B cell (primary cell): ENCODE results near the gene ARPP21. TPM values are rescaled to one million over a fixed set of nuclear protein-coding genes. Genes with fewer than 3 reads are reported as not detected.

Experiments
- ATAC-seq: fragments of 200-7000 bp; cut with Tn5 transposase; one replicate; pipeline ENCODE4 v1.10.0; 2021; ENCODE audit warnings: low read depth, mild to moderate bottlenecking, moderate number of reproducible peaks, moderate library complexity
- CTCF ChIA-PET: fragments of 350-600 bp; sonication (Branson Sonifier 250); formaldehyde crosslinking; loops from one replicate; lab custom pipeline; 2021; ENCODE audit warnings: antibody characterized with exemption, inconsistent platforms; lab: Charles Lee
- POLR2A ChIA-PET: fragments of 350-600 bp; sonication (Branson Sonifier 250); formaldehyde crosslinking; loops from one replicate; lab custom pipeline; 2021; ENCODE audit warnings: antibody characterized with exemption; lab: Charles Lee
- DNase-seq: peaks from one replicate; pipeline ENCODE4 v3.0.0; 2013
- H2AFZ ChIP-seq: 2 replicates; pipeline ENCODE4 v1.6.1; 2012; ENCODE audit warnings: mild to moderate bottlenecking, low read depth, low read length; ENCODE audit not compliant: insufficient read depth, poor library complexity, severe bottlenecking
- H3K27ac ChIP-seq, 2 donors: 1 replicate in 1 of 2; 2 replicates in 1 of 2; pipeline ENCODE4 v1.5.1; 2012 to 2013; ENCODE audit warnings: low read length in 2 of 2, mild to moderate bottlenecking in 2 of 2, moderate library complexity in 1 of 2
- H3K27me3 ChIP-seq, 4 experiments: fragments of 200-600 bp in 1 of 4; sonication (generic) in 1 of 4; replicated peaks in 1 of 4; 1 replicate in 2 of 4; 2 replicates in 2 of 4; pipeline versions ENCODE4 v1.6.1 to v1.7.0; 2013 to 2016; ENCODE audit warnings: low read length in 3 of 4, mild to moderate bottlenecking in 2 of 4, mixed read lengths in 1 of 4, moderate library complexity in 1 of 4; ENCODE audit not compliant: insufficient read depth in 4 of 4, control insufficient read depth in 3 of 4; ENCODE audit errors: control extremely low read depth in 1 of 4
- H3K36me3 ChIP-seq, 2 experiments: replicated peaks in 1 of 2; 1 replicate in 1 of 2; 2 replicates in 1 of 2; pipeline versions ENCODE4 v1.6.1 to v1.7.1; 2013; ENCODE audit warnings: low read length in 1 of 2; ENCODE audit not compliant: insufficient read depth in 2 of 2, control insufficient read depth in 1 of 2; ENCODE audit errors: control extremely low read depth in 1 of 2, extremely low read depth in 1 of 2
- H3K4me1 ChIP-seq, 2 donors: fragments of 200-600 bp in 1 of 2; sonication (generic) in 1 of 2; 1 replicate in 1 of 2; 2 replicates in 1 of 2; pipeline versions ENCODE4 v1.5.1 to v1.6.1; 2013 to 2017; ENCODE audit warnings: low read length in 2 of 2; ENCODE audit not compliant: control insufficient read depth in 2 of 2, insufficient read depth in 2 of 2
- H3K4me2 ChIP-seq: replicated peaks from 2 replicates; pipeline ENCODE3; 2012; ENCODE audit warnings: mild to moderate bottlenecking, low read depth, low read length; ENCODE audit not compliant: poor library complexity, severe bottlenecking
- H3K4me3 ChIP-seq, 5 experiments: fragments of 200-600 bp in 1 of 5; sonication (generic) in 1 of 5; 1 replicate in 3 of 5; 2 replicates in 2 of 5; pipeline versions ENCODE4 v1.5.1 to v1.7.0; 2011 to 2016; ENCODE audit warnings: low read length in 4 of 5, mild to moderate bottlenecking in 4 of 5, low read depth in 2 of 5, control low read depth in 1 of 5, moderate library complexity in 1 of 5; ENCODE audit not compliant: insufficient read depth in 1 of 5; ENCODE audit errors: control extremely low read depth in 1 of 5, extremely low read depth in 1 of 5
- H3K79me2 ChIP-seq: fragments of 200-600 bp; sonication (generic); one replicate; pipeline ENCODE4 v1.6.0; 2016; ENCODE audit warnings: low read length; ENCODE audit not compliant: control insufficient read depth, insufficient read depth
- H3K9ac ChIP-seq: fragments of 200-600 bp; sonication (generic); 2 replicates; pipeline ENCODE4 v1.6.1; 2017; ENCODE audit warnings: mild to moderate bottlenecking, low read length, moderate library complexity
- H3K9me3 ChIP-seq, 3 donors: one replicate each; pipeline versions ENCODE4 v1.6.1 to v1.7.1; 2013; ENCODE audit warnings: low read length in 2 of 3; ENCODE audit not compliant: control insufficient read depth in 2 of 3, insufficient read depth in 1 of 3; ENCODE audit errors: control extremely low read depth in 1 of 3
- H4K20me1 ChIP-seq: 2 replicates; pipeline ENCODE4 v1.6.0; 2012; ENCODE audit warnings: mild to moderate bottlenecking, low read length; ENCODE audit not compliant: insufficient read depth, control insufficient read depth, poor library complexity, severe bottlenecking
- H3K27ac Mint-ChIP-seq: one replicate; pipeline ENCODE4 v1.8.0; 2021; ENCODE audit warnings: mixed read lengths
- H3K27me3 Mint-ChIP-seq: one replicate; pipeline ENCODE4 v1.8.0; 2021; ENCODE audit warnings: mixed read lengths
- H3K4me1 Mint-ChIP-seq: one replicate; pipeline ENCODE4 v1.8.0; 2021; ENCODE audit warnings: mixed read lengths
- H3K4me3 Mint-ChIP-seq: one replicate; pipeline ENCODE4 v1.8.0; 2021; ENCODE audit warnings: mixed read lengths
- H3K9me3 Mint-ChIP-seq: one replicate; pipeline ENCODE4 v1.8.0; 2022; ENCODE audit warnings: mixed read lengths; ENCODE audit not compliant: insufficient read depth
- EZH2 ChIP-seq: IDR thresholded peaks from 2 replicates; pipeline ENCODE4 v1.6.1; 2012; ENCODE audit warnings: borderline replicate concordance, low read depth, mild to moderate bottlenecking, moderate library complexity, low read length; ENCODE audit not compliant: insufficient read depth, poor library complexity, severe bottlenecking
- WGBS: methylation state at CpG from one replicate; pipeline ENCODE4 v1.1.5; 2013; ENCODE audit warnings: missing lambda C conversion rate; ENCODE audit not compliant: insufficient coverage; 5-methylcytosine and 5-hydroxymethylcytosine counted together
- intact Hi-C: fragments of 100-400 bp; cut with micrococcal nuclease; formaldehyde crosslinking; loops from one replicate; pipeline ENCODE4 v1.10.0; 2022
- polyA plus RNA-seq: library from polyadenylated mRNA; depleted of rRNA; stranded (reverse); fragments of >200 nt; gene quantifications from 2 replicates; pipeline ENCODE4 v1.2.3, GENCODE V29; 2012
- total RNA-seq, 2 donors: library from RNA; stranded (reverse); fragments of 120-200 nt in 1 of 2; gene quantifications; 1 replicate in 1 of 2; 2 replicates in 1 of 2; pipeline versions ENCODE4 v1.2.3 to v1.2.4, GENCODE V29; 2013 to 2022
- TF ChIP-seq, protein P1 (sequence below): fragments of 200-600 bp; IDR thresholded peaks from one replicate; pipeline ENCODE4 v1.8.0; 2022; ENCODE audit warnings: antibody characterized with exemption, mild to moderate bottlenecking

The ARPP21 gene
- total and polyA plus RNA-seq, 2 donors (not counting 1 experiment from before 2014, with no cell fraction given): 0.10 TPM; not detected in 1

DNA sequence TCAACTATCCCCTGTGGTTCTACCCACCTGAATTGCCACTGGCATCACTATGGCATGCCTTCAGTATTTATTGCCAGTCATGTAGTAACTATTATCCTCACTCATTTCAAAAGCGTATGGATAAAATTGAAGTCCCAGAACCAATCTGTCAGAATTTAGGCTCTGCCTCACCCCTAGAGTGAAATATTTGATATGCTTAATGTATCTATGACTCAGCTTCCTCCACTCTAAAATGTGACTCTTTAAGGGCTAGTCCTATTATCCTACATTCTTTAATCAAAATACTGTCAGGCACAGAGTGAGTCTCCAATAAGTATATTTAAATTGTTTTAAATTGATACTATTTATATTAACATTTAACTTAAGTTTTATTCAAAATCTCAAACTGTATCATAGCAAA lies 27.6 kb downstream of the ARPP21 start:
- H3K27me3 ChIP-seq: no peaks in the 10 kb centered on the region
- H2AFZ ChIP-seq: no peak overlapping the region
- H3K36me3 ChIP-seq: no peaks in the 10 kb centered on the region
- DNase-seq: no peak
- no peaks in the 10 kb centered on the region for H4K20me1 ChIP-seq
- Mint-ChIP-seq H3K27me3 (peaks cover 3% of the 10 kb centered on the region), H3K9me3 (no peaks in the 10 kb centered on the region), H3K4me1 (peaks cover 7% of the 10 kb centered on the region), H3K4me3 (no peak overlapping the region), H3K27ac (no peak overlapping the region)
- H3K4me1 ChIP-seq: peaks cover 3 to 4% of the 10 kb centered on the region in 2 donors
- no peak overlapping the region for H3K27ac ChIP-seq
- intact Hi-C loops: no loop called here
- POLR2A ChIA-PET: no interaction called here
- CTCF ChIA-PET: no interaction called here
- TF ChIP-seq, protein P1, sequence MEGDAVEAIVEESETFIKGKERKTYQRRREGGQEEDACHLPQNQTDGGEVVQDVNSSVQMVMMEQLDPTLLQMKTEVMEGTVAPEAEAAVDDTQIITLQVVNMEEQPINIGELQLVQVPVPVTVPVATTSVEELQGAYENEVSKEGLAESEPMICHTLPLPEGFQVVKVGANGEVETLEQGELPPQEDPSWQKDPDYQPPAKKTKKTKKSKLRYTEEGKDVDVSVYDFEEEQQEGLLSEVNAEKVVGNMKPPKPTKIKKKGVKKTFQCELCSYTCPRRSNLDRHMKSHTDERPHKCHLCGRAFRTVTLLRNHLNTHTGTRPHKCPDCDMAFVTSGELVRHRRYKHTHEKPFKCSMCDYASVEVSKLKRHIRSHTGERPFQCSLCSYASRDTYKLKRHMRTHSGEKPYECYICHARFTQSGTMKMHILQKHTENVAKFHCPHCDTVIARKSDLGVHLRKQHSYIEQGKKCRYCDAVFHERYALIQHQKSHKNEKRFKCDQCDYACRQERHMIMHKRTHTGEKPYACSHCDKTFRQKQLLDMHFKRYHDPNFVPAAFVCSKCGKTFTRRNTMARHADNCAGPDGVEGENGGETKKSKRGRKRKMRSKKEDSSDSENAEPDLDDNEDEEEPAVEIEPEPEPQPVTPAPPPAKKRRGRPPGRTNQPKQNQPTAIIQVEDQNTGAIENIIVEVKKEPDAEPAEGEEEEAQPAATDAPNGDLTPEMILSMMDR: no peak
- TF ChIP-seq EZH2: no peak
- ATAC-seq: no peak
- H3K9ac ChIP-seq: no peak overlapping the region
- H3K4me2 ChIP-seq: no peak overlapping the region
- H3K9me3 ChIP-seq: no peaks in the 10 kb centered on the region
- no CpG with 5 or more reads among the region's 1 CpG for WGBS
- no peaks in the 10 kb centered on the region for H3K79me2 ChIP-seq
- H3K4me3 ChIP-seq: no peak overlapping the region

DNA sequence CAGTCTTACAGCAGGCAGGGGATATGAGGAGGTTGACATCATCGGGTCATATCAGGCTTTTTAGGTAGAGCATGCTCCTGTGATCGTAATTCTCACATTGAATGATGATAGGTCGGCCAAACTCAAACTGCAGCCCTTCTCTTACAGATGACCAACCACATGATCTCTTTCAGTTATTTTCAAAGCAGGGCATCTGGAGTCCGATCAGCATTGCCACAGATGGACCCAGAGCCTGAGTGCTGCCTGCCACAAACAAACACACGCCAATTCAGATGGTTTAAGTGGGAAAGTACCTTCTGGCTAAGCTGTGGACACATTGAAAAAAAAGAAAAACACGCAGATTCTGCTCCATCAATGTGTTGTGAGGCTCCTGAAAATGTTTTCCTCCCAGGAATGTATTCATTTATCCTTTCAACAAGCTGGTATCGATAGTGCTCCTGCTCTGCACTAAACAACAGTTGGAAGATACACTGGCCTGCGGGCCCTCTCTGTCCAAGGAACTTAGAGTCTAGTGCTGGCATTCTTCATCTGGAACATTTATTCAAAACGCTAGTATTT lies 31.2 kb downstream of the ARPP21 start:
- Mint-ChIP-seq H3K9me3 (no peaks in the 10 kb centered on the region), H3K27ac (no peak overlapping the region), H3K27me3 (no peaks in the 10 kb centered on the region), H3K4me3 (no peak overlapping the region), H3K4me1 (peaks cover 4% of the 10 kb centered on the region)
- ATAC-seq (no peak), DNase-seq (no peak)
- CTCF ChIA-PET: no interaction called here
- WGBS: 58% methylated on average over 8 of the region's 9 CpGs
- POLR2A ChIA-PET: no interaction called here
- intact Hi-C loops: no loop called here
- Histone ChIP-seq H3K4me2 (no peak overlapping the region), H3K4me1 (no peaks in the 10 kb centered on the region), H3K27me3 (no peaks in the 10 kb centered on the region), H3K4me3 (no peak overlapping the region), H3K9me3 (no peaks in the 10 kb centered on the region), H3K9ac (no peak overlapping the region), H3K36me3 (no peaks in the 10 kb centered on the region), H4K20me1 (no peaks in the 10 kb centered on the region), H2AFZ (no peak overlapping the region), H3K27ac (no peak overlapping the region), H3K79me2 (no peaks in the 10 kb centered on the region)
- no peak for TF ChIP-seq EZH2
